NB4 (cell line): ENCODE results near the gene CLSTN2.

Experiments
- CTCF ChIP-seq: IDR thresholded peaks from one replicate; pipeline ENCODE4 v1.5.1; 2012; ENCODE audit warnings: low read depth, low read length
- POLR2A ChIP-seq: IDR thresholded peaks from 2 replicates; pipeline ENCODE4 v1.6.1; 2011; ENCODE audit warnings: mild to moderate bottlenecking; ENCODE audit not compliant: insufficient read length; ENCODE audit errors: extremely low read depth

- TF ChIP-seq POLR2A (no peak), CTCF (no peak)
These were observed 153.1 kb downstream of the CLSTN2 start for GRCh38 chr3:140088058-140088457.
